Body of pancreas (tissue), 4 donors: ENCODE data around the gene HACD1.

Source experiments
- CTCF ChIP-seq, 7 experiments: fragments of 450-650 bp in 4 of 7; fragments of 200-600 bp in 3 of 7; sonication (generic) in 3 of 7; IDR thresholded peaks; one replicate each; pipeline ENCODE4 v1.5.1; 2016 to 2019; ENCODE audit warnings: antibody characterized with exemption in 7 of 7
- POLR2A ChIP-seq, 3 donors: fragments of 450-650 bp; IDR thresholded peaks; one replicate each; pipeline ENCODE4 v1.6.1; 2016; ENCODE audit warnings: antibody characterized with exemption in 3 of 3, mild to moderate bottlenecking in 2 of 3

- TF ChIP-seq CTCF (IDR thresholded peaks at IDR 0.05) (no peak), POLR2A (IDR thresholded peaks at IDR 0.05) (no peak)
Measured at GRCh38 chr10:17564911-17565310, 52.3 kb downstream of the HACD1 start.
